Suppressor macrophage treated with lipopolysaccharide for 1 hour (primary cell): ENCODE results near the gene CYTH1.
"Not testable (repeated sequence)": the region's sequence is repeated elsewhere in the genome, so short reads cannot be mapped to it uniquely, and the experiment has no call there.

Experiments used
- DNase-seq, 3 donors: peaks; one replicate each; pipeline ENCODE4 v3.0.0-alpha.2; 2020 to 2022

The CYTH1 gene

GRCh38 chr17:78759203-78759968 lies 22.7 kb downstream of the CYTH1 start:
- peak in 2 of 3 donors; percentile 57 to 63 for DNase-seq

GRCh38 chr17:78753316-78754250 lies 28.5 kb downstream of the CYTH1 start:
- DNase-seq = peak in 1 of 3 donors; percentile 38

DNA sequence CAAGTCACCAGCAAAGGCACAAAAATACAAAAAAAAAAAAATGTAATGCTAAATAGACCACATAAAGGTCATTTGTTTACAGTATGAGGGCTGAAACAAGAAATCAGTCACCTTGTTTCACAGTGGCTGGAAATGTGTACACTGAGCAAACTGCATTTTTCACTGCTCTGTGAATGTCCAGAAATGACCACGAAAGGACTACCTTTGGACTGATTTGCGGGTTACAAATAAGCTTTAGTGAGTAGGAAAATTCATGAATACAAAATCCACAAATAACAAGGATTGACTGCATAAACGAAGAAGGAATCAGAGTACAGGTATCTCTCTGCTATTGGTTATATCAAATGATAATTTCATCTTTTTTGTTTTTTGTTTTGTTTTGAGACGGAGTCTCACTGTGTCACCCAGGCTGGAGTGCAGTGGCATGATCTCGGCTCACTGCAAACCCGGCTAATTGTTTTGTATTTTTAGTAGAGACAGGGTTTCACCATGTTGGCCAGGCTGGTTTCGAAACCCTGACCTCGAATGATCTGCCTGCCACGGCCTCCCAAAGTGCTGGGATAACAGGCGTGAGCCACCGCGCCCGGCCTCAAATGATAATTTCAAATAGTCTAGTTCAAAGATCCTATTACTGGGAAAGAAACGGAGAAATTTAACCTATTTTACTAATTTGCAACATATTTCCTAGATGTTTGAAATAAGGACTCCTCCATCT lies 30.5 kb downstream of the CYTH1 start:
- peak in 1 of 3 donors; percentile 36 for DNase-seq

DNA sequence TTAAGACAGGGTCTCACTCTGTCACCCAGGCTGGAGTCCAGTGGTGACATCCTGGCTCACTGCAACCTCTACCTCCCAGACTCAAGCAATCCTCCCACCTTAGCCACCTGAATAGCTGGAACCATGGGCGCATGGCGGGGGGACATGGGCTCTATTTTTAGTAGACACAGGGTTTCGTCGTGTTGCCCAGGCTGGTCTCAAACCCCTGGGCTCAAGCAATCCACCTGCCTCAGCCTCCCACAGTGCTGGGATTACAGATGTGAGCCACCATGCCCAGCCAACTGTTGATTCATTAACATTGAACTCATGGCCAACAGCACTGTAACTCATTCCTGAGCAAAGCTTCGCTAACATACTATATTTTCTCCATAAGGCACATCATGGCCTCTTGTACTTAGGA lies 31.1 kb downstream of the CYTH1 start:
- not testable (repeated sequence) for DNase-seq

GRCh38 chr17:78748730-78749317 lies 33.2 kb downstream of the CYTH1 start:
- DNase-seq = peak; percentile 77 to 85 (median 80)

DNA sequence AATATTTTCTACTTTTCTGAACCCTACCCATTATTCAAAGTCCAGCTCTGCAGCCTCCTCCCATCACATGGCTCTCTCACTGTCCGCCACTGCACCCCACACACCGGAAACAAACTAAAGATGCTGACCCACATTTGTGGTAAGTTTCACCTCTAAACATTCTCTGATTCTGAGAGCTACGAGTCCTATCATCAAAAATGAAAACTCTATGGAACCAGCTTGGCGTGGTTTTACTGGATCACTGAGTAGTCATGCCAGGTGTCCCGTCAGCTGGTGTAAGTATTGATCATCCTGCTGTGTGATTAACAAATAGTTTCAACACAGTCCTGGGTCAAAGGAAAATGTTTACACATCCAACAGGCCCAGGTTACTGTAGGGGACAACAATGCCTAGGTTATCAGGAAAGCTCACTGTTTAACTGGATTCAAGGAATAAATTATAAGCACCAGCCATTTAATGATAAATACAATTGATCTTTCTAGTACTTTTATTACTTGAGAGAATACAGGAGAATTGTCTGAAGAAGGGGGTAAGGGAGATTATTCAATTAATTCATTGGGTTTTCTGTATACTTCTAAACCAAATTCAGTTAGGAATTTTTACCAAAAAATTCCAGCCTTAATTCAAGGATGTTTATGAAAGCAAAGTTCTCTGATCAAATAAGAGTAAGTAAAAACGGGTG lies 33.9 kb downstream of the CYTH1 start:
- DNase-seq = peak; percentile 29 to 47 (median 41)

DNA sequence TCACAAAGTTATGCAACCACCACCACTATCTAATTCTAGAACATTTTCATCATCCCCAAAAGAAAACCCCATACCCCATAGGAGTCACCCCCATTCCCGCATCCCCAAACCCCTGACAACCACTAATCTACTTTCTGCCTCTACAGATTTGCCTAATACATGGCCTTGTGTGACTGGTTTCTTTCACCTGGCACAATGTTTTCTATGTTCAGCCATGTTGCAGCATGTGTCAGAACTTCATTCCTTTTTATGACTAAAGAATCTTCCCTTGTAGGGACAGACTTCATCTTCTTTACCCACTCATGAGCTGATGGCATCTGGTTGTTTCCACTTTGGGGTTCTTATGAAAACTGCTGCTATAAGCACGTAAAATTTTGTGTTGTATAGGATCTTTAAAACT lies 34.6 kb downstream of the CYTH1 start:
- DNase-seq = peak; percentile 41 to 69 (median 63)

- no peak for DNase-seq
These were observed 35.2 kb downstream of the CYTH1 start for GRCh38 chr17:78746949-78747269.

- DNase-seq = peak in 2 of 3 donors; percentile 44 to 52
These were observed 35.7 kb downstream of the CYTH1 start for GRCh38 chr17:78746263-78746948.

DNA sequence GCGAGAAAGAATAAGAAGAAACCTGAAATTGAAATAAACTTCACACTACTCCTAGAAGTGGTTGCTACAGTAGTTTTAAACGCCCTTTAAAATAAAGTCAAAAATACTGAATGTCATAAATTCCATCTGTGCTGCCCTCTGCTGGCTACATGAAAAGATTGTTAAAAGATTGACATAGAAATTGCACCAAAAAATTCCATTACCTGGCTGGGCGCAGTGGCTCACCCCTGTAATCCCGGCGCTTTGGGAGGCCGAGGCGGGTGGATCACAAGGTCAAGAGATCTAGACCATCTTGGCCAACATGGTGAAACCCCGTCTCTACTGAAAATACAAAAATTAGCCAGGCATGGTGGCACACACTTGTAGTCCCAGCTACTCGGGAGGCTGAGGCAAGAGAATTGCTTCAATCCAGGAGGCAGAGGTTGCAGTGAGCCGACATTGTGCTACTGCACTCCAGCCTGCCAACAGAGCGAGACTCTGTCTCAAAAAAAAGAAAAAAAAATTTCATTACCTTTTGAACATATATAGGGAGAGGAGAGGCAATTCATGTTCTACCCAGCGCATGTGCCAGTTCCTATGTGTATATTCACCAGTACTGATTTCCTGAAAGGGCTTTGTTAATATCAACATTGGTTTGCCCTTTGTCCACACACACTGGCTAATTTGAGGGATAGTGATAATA lies 36.5 kb downstream of the CYTH1 start:
- DNase-seq = peak; percentile 64 to 66 (median 65)

GRCh38 chr17:78742901-78743300 lies 39.2 kb downstream of the CYTH1 start:
- DNase-seq = no peak

GRCh38 chr17:78741644-78742284 lies 40.3 kb downstream of the CYTH1 start:
- no peak for DNase-seq

DNA sequence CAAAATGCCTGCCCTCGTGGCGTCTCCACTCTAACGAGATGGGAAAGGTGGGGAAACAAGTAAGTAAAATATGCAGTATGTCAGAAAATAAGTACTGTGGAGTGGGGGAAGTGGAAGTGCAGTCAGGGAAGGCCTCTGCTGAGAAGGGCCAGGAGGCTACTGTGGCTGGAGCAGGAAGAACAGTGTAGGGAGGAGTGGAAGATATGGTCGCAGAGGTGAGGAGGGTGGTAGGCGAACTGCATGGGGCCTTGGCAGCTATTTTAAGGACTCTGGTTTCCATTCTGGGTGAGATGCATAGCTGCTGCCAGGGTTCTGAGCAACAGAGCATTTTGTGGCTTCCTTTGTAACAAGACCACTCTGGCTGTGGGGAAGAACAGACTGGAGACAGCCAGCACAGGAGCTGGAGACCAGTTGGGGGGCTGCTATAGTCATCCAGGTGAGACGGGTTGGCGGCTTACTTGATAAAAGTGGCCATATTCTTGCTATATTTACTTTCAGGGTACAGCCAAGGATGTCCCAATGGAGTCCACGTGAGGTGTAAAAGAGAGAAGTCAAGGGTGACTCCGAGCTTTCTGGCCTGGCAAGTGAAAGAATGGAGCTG lies 42.6 kb downstream of the CYTH1 start:
- DNase-seq = peak; percentile 40 to 46 (median 41)

- DNase-seq = no peak
These were observed 43.4 kb downstream of the CYTH1 start for GRCh38 chr17:78738698-78739097.

- no peak for DNase-seq
These were observed 43.8 kb downstream of the CYTH1 start for GRCh38 chr17:78738278-78738677.

DNA sequence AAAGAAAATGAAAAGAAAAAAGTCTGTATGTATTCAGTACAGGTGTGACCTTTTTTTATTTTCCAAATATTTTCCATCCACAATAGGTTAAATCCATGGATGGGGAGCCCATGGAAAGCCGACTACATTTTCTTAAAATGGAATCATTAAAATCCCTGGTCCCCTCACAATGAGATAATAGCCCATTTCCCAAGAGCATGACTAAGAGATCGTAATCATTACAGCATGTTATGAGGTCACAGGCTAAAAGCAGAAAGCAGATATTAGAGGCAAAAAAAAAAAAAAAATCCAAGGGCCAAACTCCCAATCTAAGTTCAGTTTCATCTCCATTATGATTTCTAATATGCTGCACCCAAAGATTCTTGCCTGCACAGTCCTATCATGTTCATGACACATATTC lies 44.7 kb downstream of the CYTH1 start:
- peak; percentile 80 to 94 (median 94) for DNase-seq

GRCh38 chr17:78736526-78737079 lies 45.5 kb downstream of the CYTH1 start:
- peak; percentile 79 to 88 (median 88) for DNase-seq

GRCh38 chr17:78735832-78736525 lies 46.1 kb downstream of the CYTH1 start:
- peak; percentile 69 to 91 (median 86) for DNase-seq
